ENCODE data around the gene PPIC. TPM values are rescaled to one million over a fixed set of nuclear protein-coding genes. Genes with fewer than 3 reads are reported as not detected.

The PPIC gene
- total and polyA plus RNA-seq, 4 donors: 21.4 to 40.3 (median 31.3) TPM

DNA sequence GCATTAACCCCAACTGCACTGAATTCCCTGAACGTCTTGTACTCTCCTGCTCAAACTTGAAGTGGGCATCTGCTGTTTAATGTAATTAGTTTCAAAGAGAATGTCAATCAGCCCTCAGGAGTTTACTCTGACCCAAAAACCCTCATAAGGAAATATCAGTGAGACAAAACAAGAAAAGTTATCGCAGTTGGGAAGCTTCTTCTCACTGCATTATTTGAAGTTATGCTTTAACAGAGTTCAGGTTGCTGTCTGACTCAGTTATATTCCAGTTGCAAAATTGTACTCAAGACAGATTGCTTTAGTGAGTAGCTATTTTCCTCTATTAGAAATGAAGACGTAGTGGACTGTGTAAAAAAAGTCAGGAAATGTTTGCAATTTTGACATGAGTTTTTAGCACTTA lies 52.1 kb downstream of the PPIC start:
- TF ChIP-seq, protein P1, sequence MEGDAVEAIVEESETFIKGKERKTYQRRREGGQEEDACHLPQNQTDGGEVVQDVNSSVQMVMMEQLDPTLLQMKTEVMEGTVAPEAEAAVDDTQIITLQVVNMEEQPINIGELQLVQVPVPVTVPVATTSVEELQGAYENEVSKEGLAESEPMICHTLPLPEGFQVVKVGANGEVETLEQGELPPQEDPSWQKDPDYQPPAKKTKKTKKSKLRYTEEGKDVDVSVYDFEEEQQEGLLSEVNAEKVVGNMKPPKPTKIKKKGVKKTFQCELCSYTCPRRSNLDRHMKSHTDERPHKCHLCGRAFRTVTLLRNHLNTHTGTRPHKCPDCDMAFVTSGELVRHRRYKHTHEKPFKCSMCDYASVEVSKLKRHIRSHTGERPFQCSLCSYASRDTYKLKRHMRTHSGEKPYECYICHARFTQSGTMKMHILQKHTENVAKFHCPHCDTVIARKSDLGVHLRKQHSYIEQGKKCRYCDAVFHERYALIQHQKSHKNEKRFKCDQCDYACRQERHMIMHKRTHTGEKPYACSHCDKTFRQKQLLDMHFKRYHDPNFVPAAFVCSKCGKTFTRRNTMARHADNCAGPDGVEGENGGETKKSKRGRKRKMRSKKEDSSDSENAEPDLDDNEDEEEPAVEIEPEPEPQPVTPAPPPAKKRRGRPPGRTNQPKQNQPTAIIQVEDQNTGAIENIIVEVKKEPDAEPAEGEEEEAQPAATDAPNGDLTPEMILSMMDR (IDR thresholded peaks at IDR 0.05; ENCODE audit: control extremely low read depth, extremely low read depth): no peak
- H3K36me3 ChIP-seq (ENCODE audit: control insufficient read depth in 4 of 4, insufficient read depth in 4 of 4, low read length in 4 of 4): no peaks in the 10 kb centered on the region
- H3K27ac ChIP-seq (ENCODE audit: low read depth in 1 of 2, low read length in 1 of 2): no peak overlapping the region
- no peak overlapping the region for H3K4me3 ChIP-seq
- no peak overlapping the region for H3K9ac ChIP-seq (ENCODE audit: insufficient read depth in 1 of 2, low read length in 2 of 2)
- no peak for ATAC-seq (ENCODE audit: insufficient read depth, low FRiP score)
- WGBS, 2 donors: 92 to 96% methylated on average over 3 of the region's 3 CpGs
- peaks cover 0 to 2% (median 0%) of the 10 kb centered on the region in 5 donors for H3K4me1 ChIP-seq (ENCODE audit: control insufficient read depth in 5 of 5, insufficient read depth in 5 of 5, low read length in 5 of 5)
- H3K27me3 ChIP-seq (ENCODE audit: control insufficient read depth in 3 of 3, insufficient read depth in 3 of 3, low read length in 2 of 3): no peaks in the 10 kb centered on the region
- no peaks in the 10 kb centered on the region for H3K9me3 ChIP-seq (ENCODE audit: control insufficient read depth in 4 of 4, insufficient read depth in 3 of 4, low read length in 3 of 4)
- no peak for DNase-seq

DNA sequence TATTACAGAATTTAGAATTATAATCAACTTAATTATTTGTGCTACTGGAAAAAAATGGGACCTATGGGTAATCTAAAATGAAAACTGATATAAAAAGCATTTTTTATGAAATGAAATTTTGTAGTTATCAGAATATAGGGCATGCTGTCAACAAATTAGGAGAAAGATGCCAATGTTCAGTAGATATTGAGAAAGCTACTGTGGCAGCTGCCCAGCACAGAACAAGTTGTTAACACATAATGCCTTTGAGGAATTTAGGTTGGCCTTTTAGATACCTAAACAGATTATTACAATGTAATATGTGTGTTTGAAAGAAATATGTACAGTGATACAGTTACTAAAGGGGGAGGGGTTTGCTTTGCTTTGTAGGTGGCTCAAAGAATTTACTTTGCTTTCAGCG lies 54.1 kb downstream of the PPIC start:
- Histone ChIP-seq H3K36me3 (ENCODE audit: control insufficient read depth in 4 of 4, insufficient read depth in 4 of 4, low read length in 4 of 4) (no peaks in the 10 kb centered on the region), H3K27me3 (ENCODE audit: control insufficient read depth in 3 of 3, insufficient read depth in 3 of 3, low read length in 2 of 3) (no peaks in the 10 kb centered on the region), H3K27ac (ENCODE audit: low read depth in 1 of 2, low read length in 1 of 2) (no peak overlapping the region), H3K9me3 (ENCODE audit: control insufficient read depth in 4 of 4, insufficient read depth in 3 of 4, low read length in 3 of 4) (no peaks in the 10 kb centered on the region), H3K4me3 (no peak overlapping the region), H3K4me1 (ENCODE audit: control insufficient read depth in 5 of 5, insufficient read depth in 5 of 5, low read length in 5 of 5) (peaks cover 0 to 2% (median 0%) of the 10 kb centered on the region in 5 donors), H3K9ac (ENCODE audit: insufficient read depth in 1 of 2, low read length in 2 of 2) (no peak overlapping the region)
- WGBS, 2 donors: 2 to 45% methylated on average over 1 of the region's 1 CpG
- DNase-seq (no peak), ATAC-seq (ENCODE audit: insufficient read depth, low FRiP score) (no peak)
- TF ChIP-seq, protein P1 (IDR thresholded peaks at IDR 0.05; ENCODE audit: control extremely low read depth, extremely low read depth): no peak

DNA sequence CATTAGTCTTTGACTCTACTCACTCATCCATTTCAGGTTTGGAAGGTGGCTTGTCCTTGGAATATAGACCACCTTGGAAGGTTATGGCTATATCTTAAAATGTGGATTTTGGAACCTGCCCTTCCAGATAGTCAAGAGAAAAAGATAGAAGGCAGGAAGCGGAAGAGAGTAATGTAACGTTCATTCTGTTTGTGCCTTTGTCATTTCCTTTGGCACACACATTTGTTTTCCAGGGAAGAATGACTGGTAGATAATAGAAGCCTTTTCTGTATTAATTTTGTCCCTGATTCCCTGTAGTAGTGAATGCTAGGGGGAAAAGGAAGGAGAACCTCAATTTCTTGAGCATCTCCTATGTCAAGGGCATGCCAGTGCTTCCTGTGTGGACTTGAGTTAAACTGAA lies 54.7 kb downstream of the PPIC start:
- Histone ChIP-seq H3K9me3 (ENCODE audit: control insufficient read depth in 4 of 4, insufficient read depth in 3 of 4, low read length in 3 of 4) (no peaks in the 10 kb centered on the region), H3K4me1 (ENCODE audit: control insufficient read depth in 5 of 5, insufficient read depth in 5 of 5, low read length in 5 of 5) (peaks cover 0 to 2% (median 0%) of the 10 kb centered on the region in 5 donors), H3K4me3 (no peak overlapping the region), H3K27me3 (ENCODE audit: control insufficient read depth in 3 of 3, insufficient read depth in 3 of 3, low read length in 2 of 3) (no peaks in the 10 kb centered on the region), H3K27ac (ENCODE audit: low read depth in 1 of 2, low read length in 1 of 2) (no peak overlapping the region), H3K9ac (ENCODE audit: insufficient read depth in 1 of 2, low read length in 2 of 2) (no peak overlapping the region), H3K36me3 (ENCODE audit: control insufficient read depth in 4 of 4, insufficient read depth in 4 of 4, low read length in 4 of 4) (no peaks in the 10 kb centered on the region)
- TF ChIP-seq, protein P1 (IDR thresholded peaks at IDR 0.05; ENCODE audit: control extremely low read depth, extremely low read depth): no peak
- WGBS, 2 donors: 44 to 50% methylated on average over 2 of the region's 2 CpGs
- no peak for ATAC-seq (ENCODE audit: insufficient read depth, low FRiP score)
- no peak for DNase-seq

DNA sequence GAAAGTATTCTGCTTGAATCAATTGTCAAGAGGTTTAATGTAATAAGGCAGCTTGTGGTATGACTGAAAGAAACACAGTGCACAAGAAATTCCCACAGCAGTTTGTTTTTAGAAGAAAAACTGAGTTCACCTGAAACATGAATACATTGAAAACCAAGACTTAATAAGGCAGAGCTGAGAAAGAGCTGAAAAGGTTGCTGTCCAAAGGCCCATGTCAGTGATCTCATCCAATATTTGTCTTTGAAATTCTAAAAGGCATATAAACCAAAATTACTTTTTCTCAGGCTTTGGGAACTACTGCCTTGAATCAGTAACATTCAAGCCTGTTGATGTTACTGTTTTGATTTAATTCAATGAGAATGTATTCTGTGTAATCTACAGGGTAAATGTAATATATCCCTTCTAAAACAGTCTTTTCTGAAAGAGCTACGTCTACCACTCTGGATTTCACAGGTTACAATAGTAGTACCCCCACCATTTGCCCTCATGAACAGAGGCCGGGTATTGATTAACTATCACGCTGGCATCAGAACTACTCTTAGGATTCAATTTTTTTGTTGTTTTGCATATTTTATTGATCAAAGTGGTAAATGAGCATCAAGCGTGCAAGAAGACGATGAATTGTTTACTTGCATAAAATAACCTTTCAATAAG lies 57.8 kb downstream of the PPIC start:
- H3K9me3 ChIP-seq (ENCODE audit: control insufficient read depth in 4 of 4, insufficient read depth in 3 of 4, low read length in 3 of 4): no peaks in the 10 kb centered on the region
- TF ChIP-seq, protein P1 (IDR thresholded peaks at IDR 0.05; ENCODE audit: control extremely low read depth, extremely low read depth): no peak
- peaks cover 0 to 2% (median 0%) of the 10 kb centered on the region in 5 donors for H3K4me1 ChIP-seq (ENCODE audit: control insufficient read depth in 5 of 5, insufficient read depth in 5 of 5, low read length in 5 of 5)
- no peak overlapping the region for H3K4me3 ChIP-seq
- H3K27ac ChIP-seq (ENCODE audit: low read depth in 1 of 2, low read length in 1 of 2): no peak overlapping the region
- ATAC-seq (ENCODE audit: insufficient read depth, low FRiP score): no peak
- H3K27me3 ChIP-seq (ENCODE audit: control insufficient read depth in 3 of 3, insufficient read depth in 3 of 3, low read length in 2 of 3): no peaks in the 10 kb centered on the region
- 96 to 98% methylated on average over 5 of the region's 5 CpGs for WGBS, 2 donors
- H3K9ac ChIP-seq (ENCODE audit: insufficient read depth in 1 of 2, low read length in 2 of 2): no peak overlapping the region
- no peaks in the 10 kb centered on the region for H3K36me3 ChIP-seq (ENCODE audit: control insufficient read depth in 4 of 4, insufficient read depth in 4 of 4, low read length in 4 of 4)
- DNase-seq: no peak

Measured in lung (tissue), 12 donors.